ENCODE results near the gene GTF3C4. TPM values are rescaled to one million over a fixed set of nuclear protein-coding genes. Genes with fewer than 3 reads are reported as not detected.
A peak's percentile ranks its signal among the peaks of the same experiment; 100 is the strongest.

GTF3C4 gene
- total and polyA plus RNA-seq, 2 donors (not counting 1 experiment from before 2014, with no cell fraction given) = 6.8 to 11.4 TPM

DNA sequence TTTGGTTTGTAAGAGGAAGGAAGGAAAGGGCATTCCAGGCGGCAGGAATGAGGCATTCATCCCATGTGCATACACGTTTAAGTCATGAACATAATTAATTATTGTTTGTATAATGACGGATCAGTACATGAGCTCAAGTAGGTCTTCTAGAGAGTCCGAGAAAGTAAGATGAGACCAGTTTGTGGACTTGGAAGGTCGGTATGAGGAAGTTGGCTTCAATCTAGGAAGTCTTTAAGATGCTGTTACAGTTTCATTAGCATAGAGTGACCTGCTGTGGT is 2.1 kb downstream of the GTF3C4 start:
- DNase-seq (ENCODE audit: low read depth in 2 of 2) = peak in 1 of 2 donors; percentile 29
- H3K79me2 ChIP-seq (ENCODE audit: control insufficient read depth, insufficient read depth, low read length) = peaks cover 76% of the 10 kb centered on the region
- H3K4me1 ChIP-seq (ENCODE audit: control insufficient read depth, extremely low read depth, insufficient read depth, low read length) = no peaks in the 10 kb centered on the region
- H2AFZ ChIP-seq (ENCODE audit: low read length) = no peak overlapping the region
- H3K4me3 ChIP-seq (replicated peaks in 1 of 4; ENCODE audit: control extremely low read depth in 1 of 4, insufficient read depth in 1 of 4, low read depth in 3 of 4, low read length in 4 of 4) = peak overlapping the region in 2 of 4 experiments; percentile 89 to 91
- H3K27me3 ChIP-seq (ENCODE audit: control insufficient read depth, insufficient read depth, low read length) = no peaks in the 10 kb centered on the region
- peak overlapping the region; percentile 6 for H3K4me2 ChIP-seq (ENCODE audit: extremely low read depth, insufficient read depth, low read length)
- H3K36me3 ChIP-seq (ENCODE audit: control insufficient read depth, insufficient read depth, low read length) = no peaks in the 10 kb centered on the region
- no peaks in the 10 kb centered on the region for H3K9me3 ChIP-seq (ENCODE audit: control insufficient read depth, insufficient read depth, low read depth, low read length)
- no peak overlapping the region for H3K9ac ChIP-seq (ENCODE audit: insufficient read depth, low read length)
- no peaks in the 10 kb centered on the region for H4K20me1 ChIP-seq (ENCODE audit: control insufficient read depth, extremely low read depth, insufficient read depth, low read length)
- no peak overlapping the region for H3K27ac ChIP-seq (ENCODE audit: insufficient read depth, low read length)
- no peak for TF ChIP-seq EZH2 (IDR thresholded peaks at IDR 0.05; ENCODE audit: low read length, missing control alignments)
- TF ChIP-seq, protein P1, sequence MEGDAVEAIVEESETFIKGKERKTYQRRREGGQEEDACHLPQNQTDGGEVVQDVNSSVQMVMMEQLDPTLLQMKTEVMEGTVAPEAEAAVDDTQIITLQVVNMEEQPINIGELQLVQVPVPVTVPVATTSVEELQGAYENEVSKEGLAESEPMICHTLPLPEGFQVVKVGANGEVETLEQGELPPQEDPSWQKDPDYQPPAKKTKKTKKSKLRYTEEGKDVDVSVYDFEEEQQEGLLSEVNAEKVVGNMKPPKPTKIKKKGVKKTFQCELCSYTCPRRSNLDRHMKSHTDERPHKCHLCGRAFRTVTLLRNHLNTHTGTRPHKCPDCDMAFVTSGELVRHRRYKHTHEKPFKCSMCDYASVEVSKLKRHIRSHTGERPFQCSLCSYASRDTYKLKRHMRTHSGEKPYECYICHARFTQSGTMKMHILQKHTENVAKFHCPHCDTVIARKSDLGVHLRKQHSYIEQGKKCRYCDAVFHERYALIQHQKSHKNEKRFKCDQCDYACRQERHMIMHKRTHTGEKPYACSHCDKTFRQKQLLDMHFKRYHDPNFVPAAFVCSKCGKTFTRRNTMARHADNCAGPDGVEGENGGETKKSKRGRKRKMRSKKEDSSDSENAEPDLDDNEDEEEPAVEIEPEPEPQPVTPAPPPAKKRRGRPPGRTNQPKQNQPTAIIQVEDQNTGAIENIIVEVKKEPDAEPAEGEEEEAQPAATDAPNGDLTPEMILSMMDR (conservative IDR thresholded peaks at IDR 0.05 in 1 of 2, IDR thresholded peaks at IDR 0.05 in 1 of 2; ENCODE audit: low read depth in 1 of 2, low read length in 2 of 2) = peak in 1 of 2 donors; percentile 13

- DNase-seq (ENCODE audit: low read depth in 2 of 2) = peak; percentile 61 to 68
- Histone ChIP-seq H3K79me2 (ENCODE audit: control insufficient read depth, insufficient read depth, low read length) (peaks cover 75% of the 10 kb centered on the region), H3K27ac (ENCODE audit: insufficient read depth, low read length) (no peak overlapping the region), H3K4me3 (replicated peaks in 1 of 4; ENCODE audit: control extremely low read depth in 1 of 4, insufficient read depth in 1 of 4, low read depth in 3 of 4, low read length in 4 of 4) (peak overlapping the region in 2 of 4 experiments; percentile 6 to 13), H3K9ac (ENCODE audit: insufficient read depth, low read length) (no peak overlapping the region), H3K9me3 (ENCODE audit: control insufficient read depth, insufficient read depth, low read depth, low read length) (no peaks in the 10 kb centered on the region), H4K20me1 (ENCODE audit: control insufficient read depth, extremely low read depth, insufficient read depth, low read length) (no peaks in the 10 kb centered on the region), H3K27me3 (ENCODE audit: control insufficient read depth, insufficient read depth, low read length) (no peaks in the 10 kb centered on the region), H3K4me2 (ENCODE audit: extremely low read depth, insufficient read depth, low read length) (peak overlapping the region; percentile 56), H2AFZ (ENCODE audit: low read length) (no peak overlapping the region), H3K4me1 (ENCODE audit: control insufficient read depth, extremely low read depth, insufficient read depth, low read length) (no peaks in the 10 kb centered on the region), H3K36me3 (ENCODE audit: control insufficient read depth, insufficient read depth, low read length) (peaks cover 5% of the 10 kb centered on the region)
- TF ChIP-seq EZH2 (IDR thresholded peaks at IDR 0.05; ENCODE audit: low read length, missing control alignments) = no peak
- TF ChIP-seq, protein P1 (conservative IDR thresholded peaks at IDR 0.05 in 1 of 2, IDR thresholded peaks at IDR 0.05 in 1 of 2; ENCODE audit: low read depth in 1 of 2, low read length in 2 of 2) = peak in 1 of 2 donors; percentile 50
Measured at GRCh38 chr9:132673355-132673754, 3.1 kb downstream of the GTF3C4 start.

DNA sequence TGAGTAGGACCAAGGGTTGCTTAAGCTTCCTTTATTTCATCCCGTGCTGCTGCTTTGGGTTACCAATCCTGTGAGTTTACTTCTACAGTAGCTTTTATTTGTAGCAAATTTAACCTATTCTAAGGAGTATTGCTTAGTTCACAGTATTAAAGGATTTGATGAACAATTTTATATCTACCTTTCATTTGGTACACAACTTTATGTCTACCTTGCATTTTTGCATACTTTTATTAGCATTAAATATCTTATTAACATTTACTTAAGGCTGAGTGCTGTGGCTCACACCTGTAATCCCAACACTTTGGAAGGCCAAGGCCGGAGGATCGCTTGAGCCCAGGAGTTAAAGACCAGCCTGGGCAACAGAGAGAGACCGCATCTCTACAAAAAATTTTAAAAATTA is 4.2 kb downstream of the GTF3C4 start:
- H3K4me3 ChIP-seq (replicated peaks in 1 of 4; ENCODE audit: control extremely low read depth in 1 of 4, insufficient read depth in 1 of 4, low read depth in 3 of 4, low read length in 4 of 4) = no peak overlapping the region
- no peak overlapping the region for H2AFZ ChIP-seq (ENCODE audit: low read length)
- H3K36me3 ChIP-seq (ENCODE audit: control insufficient read depth, insufficient read depth, low read length) = peaks cover 6% of the 10 kb centered on the region
- no peaks in the 10 kb centered on the region for H3K4me1 ChIP-seq (ENCODE audit: control insufficient read depth, extremely low read depth, insufficient read depth, low read length)
- DNase-seq (ENCODE audit: low read depth in 2 of 2) = no peak
- no peak for TF ChIP-seq EZH2 (IDR thresholded peaks at IDR 0.05; ENCODE audit: low read length, missing control alignments)
- TF ChIP-seq, protein P1 (conservative IDR thresholded peaks at IDR 0.05 in 1 of 2, IDR thresholded peaks at IDR 0.05 in 1 of 2; ENCODE audit: low read depth in 1 of 2, low read length in 2 of 2) = no peak
- H3K27ac ChIP-seq (ENCODE audit: insufficient read depth, low read length) = no peak overlapping the region
- H4K20me1 ChIP-seq (ENCODE audit: control insufficient read depth, extremely low read depth, insufficient read depth, low read length) = no peaks in the 10 kb centered on the region
- no peaks in the 10 kb centered on the region for H3K27me3 ChIP-seq (ENCODE audit: control insufficient read depth, insufficient read depth, low read length)
- H3K4me2 ChIP-seq (ENCODE audit: extremely low read depth, insufficient read depth, low read length) = no peak overlapping the region
- H3K79me2 ChIP-seq (ENCODE audit: control insufficient read depth, insufficient read depth, low read length) = peaks cover 78% of the 10 kb centered on the region
- H3K9me3 ChIP-seq (ENCODE audit: control insufficient read depth, insufficient read depth, low read depth, low read length) = no peaks in the 10 kb centered on the region
- no peak overlapping the region for H3K9ac ChIP-seq (ENCODE audit: insufficient read depth, low read length)
